Heart left ventricle (tissue), 16 donors: ENCODE results near the gene IGSF8. TPM values are rescaled to one million over a fixed set of nuclear protein-coding genes. Genes with fewer than 3 reads are reported as not detected.
A peak's percentile ranks its signal among the peaks of the same experiment; 100 is the strongest.

Experiments used
- ATAC-seq, 4 donors: fragments of 200-7000 bp; cut with Tn5 transposase; one replicate each; pipeline ENCODE4 v1.9.1; 2020 to 2022; ENCODE audit warnings: moderate library complexity in 4 of 4, mild to moderate bottlenecking in 3 of 4, moderate number of reproducible peaks in 1 of 4
- DNase-seq, 5 donors: peaks; one replicate each; pipeline ENCODE4 v3.0.0-alpha.2; 2020
- H3K27ac ChIP-seq, 12 donors: fragments of 200-600 bp; sonication (generic) in 4 of 12; one replicate each; pipeline versions ENCODE4 v1.5.0 to v1.8.0; 2016 to 2022; ENCODE audit warnings: mild to moderate bottlenecking in 2 of 12
- H3K27me3 ChIP-seq, 9 donors: fragments of 200-600 bp; sonication (generic) in 2 of 9; one replicate each; pipeline versions ENCODE4 v1.5.1 to v1.8.0; 2016 to 2022; ENCODE audit warnings: mild to moderate bottlenecking in 3 of 9
- H3K36me3 ChIP-seq, 9 donors: fragments of 200-600 bp; sonication (generic) in 2 of 9; one replicate each; pipeline versions ENCODE4 v1.5.0 to v1.8.0; 2018 to 2022; ENCODE audit warnings: mild to moderate bottlenecking in 2 of 9
- H3K4me1 ChIP-seq, 12 donors: fragments of 200-600 bp; sonication (generic) in 4 of 12; one replicate each; pipeline versions ENCODE4 v1.5.0 to v1.8.0; 2016 to 2022; ENCODE audit warnings: mild to moderate bottlenecking in 3 of 12
- H3K4me3 ChIP-seq, 12 donors: fragments of 200-600 bp; sonication (generic) in 4 of 12; one replicate each; pipeline versions ENCODE4 v1.5.0 to v1.8.0; 2017 to 2022; ENCODE audit warnings: mild to moderate bottlenecking in 9 of 12, moderate library complexity in 4 of 12
- H3K9me3 ChIP-seq, 12 donors: fragments of 200-600 bp; sonication (generic) in 4 of 12; one replicate each; pipeline versions ENCODE4 v1.5.0 to v1.8.0; 2016 to 2022; ENCODE audit warnings: mild to moderate bottlenecking in 1 of 12
- CTCF ChIP-seq, 12 donors: fragments of 200-600 bp; sonication (generic) in 4 of 12; IDR thresholded peaks; one replicate each; pipeline versions ENCODE4 v1.5.0 to v1.8.0; 2018 to 2022; ENCODE audit warnings: antibody characterized with exemption in 12 of 12, mild to moderate bottlenecking in 5 of 12
- POLR2A ChIP-seq, 2 donors: fragments of 450-650 bp; IDR thresholded peaks; one replicate each; pipeline ENCODE4 v1.6.1; 2017; ENCODE audit warnings: antibody characterized with exemption in 2 of 2, mild to moderate bottlenecking in 2 of 2, moderate library complexity in 2 of 2
- WGBS, 4 donors: extraction: QIAGEN DNeasy Blood & Tissue Kit in 2 of 4; methylation state at CpG; one replicate each; pipeline versions ENCODE4 v1.1.5 to v1.1.7; 2013 to 2018; 5-methylcytosine and 5-hydroxymethylcytosine counted together
- intact Hi-C, 10 donors: fragments of 100-400 bp; cut with DNase I; formaldehyde crosslinking; loops; one replicate each; pipeline versions ENCODE4 v1.11.1 to v1.14.2; 2022
- polyA plus RNA-seq, 2 donors: library from polyadenylated mRNA; stranded (reverse); fragments of 200-250 nt; gene quantifications; one replicate each; pipeline ENCODE4 v1.2.3, GENCODE V29; 2013
- total RNA-seq, 9 donors: library from RNA; depleted of rRNA in 2 of 9; stranded (reverse); fragments of >200 nt in 2 of 9; fragmentation: NEBNext Ultra II Directional in 3 of 9; extraction: Animal tissue kit (Norgen Biotek cat#: 25700) in 3 of 9; gene quantifications; one replicate each; pipeline versions ENCODE4 v1.1.0 to v1.2.4, GENCODE V29; 2016 to 2023
- donor health status: ischemic (EF 13 %, LVEDD 7.1; RV severe dilation, severe dysfunction).
- donor health status: healthy with polysubstance abuse.
- donor health status: DM: no; HTN: yes; CAD: no.
- donor health status: DM: no; HTN: no; CAD: no.
- donor health status: ischemic (EF 25% LVEDD 6.9; RV normal size, moderate dysfunction).
- donor health status: ischemic (EF 25% LVEDD 5.7; RV mildly dilated, moderate dysfunction).
- donor health status: healthy.
- donor health status: DM: yes; HTN: yes; CAD: no.
- donor health status: ischemic (EF 35%, LVEDD 5.7; RV mildly dilated, moderate dysfunction).
- donor health status: nonischemic (EF 11% LVEDD 7.7; RV severe dilation, severe dysfunction).
- donor health status: DM: yes; HTN: yes; CAD: no.
- donor health status: PGD.
- donor health status: ischemic (EF 29% LVEDD 5.4; RV normal size, mild dysfunction).
- donor health status: nonischemic (EF 23%, LVEDD 6.1; RV moderate dilation, normal function).

Gene IGSF8
- total and polyA plus RNA-seq, 11 donors = 15.0 to 49.3 (median 24.8) TPM

GRCh38 chr1:160133990-160134770 is 35.8 kb upstream of the IGSF8 start:
- no peak for DNase-seq
- no peak for ATAC-seq
- Histone ChIP-seq H3K4me1 (peaks cover 0 to 44% (median 17%) of the 10 kb centered on the region in 12 donors), H3K36me3 (peaks cover 0 to 87% (median 52%) of the 10 kb centered on the region in 9 donors), H3K27ac (peak overlapping the region in 5 of 12 donors; percentile 29 to 87 (median 53)), H3K27me3 (no peaks in the 10 kb centered on the region), H3K9me3 (no peaks in the 10 kb centered on the region), H3K4me3 (no peak overlapping the region)
- intact Hi-C loops = loop anchor here in 1 of 10 donors (2.0 kb wide), 1 partner anchor 15 kb away; no protein-coding TSS in a partner anchor
- TF ChIP-seq CTCF (IDR thresholded peaks at IDR 0.05) = no peak
- no peak for TF ChIP-seq POLR2A (IDR thresholded peaks at IDR 0.05)
- 73 to 86% (median 78%) methylated on average over 9 of the region's 9 CpGs for WGBS, 4 donors

- Histone ChIP-seq H3K4me3 (no peak overlapping the region), H3K4me1 (peaks cover 0 to 58% (median 25%) of the 10 kb centered on the region in 12 donors), H3K36me3 (peaks cover 0 to 89% (median 65%) of the 10 kb centered on the region in 9 donors), H3K27me3 (no peaks in the 10 kb centered on the region), H3K9me3 (no peaks in the 10 kb centered on the region), H3K27ac (peak overlapping the region in 11 of 12 donors; percentile 68 to 95 (median 82))
- DNase-seq (peak in 4 of 5 donors; percentile 65 to 91 (median 78)), ATAC-seq (peak; percentile 86 to 92 (median 89))
- TF ChIP-seq POLR2A (IDR thresholded peaks at IDR 0.05) = peak in 1 of 2 donors; percentile 30
- no peak for TF ChIP-seq CTCF (IDR thresholded peaks at IDR 0.05)
- WGBS, 4 donors = 49 to 56% (median 52%) methylated on average over 8 of the region's 8 CpGs
- intact Hi-C loops = loop anchor here in 1 of 10 donors (2.0 kb wide), 1 partner anchor 13 kb away; no protein-coding TSS in a partner anchor
These were observed 33.6 kb upstream of the IGSF8 start for GRCh38 chr1:160131803-160132565.

GRCh38 chr1:160130939-160131338 is 32.5 kb upstream of the IGSF8 start:
- H3K9me3 ChIP-seq = no peaks in the 10 kb centered on the region
- H3K27ac ChIP-seq = peak overlapping the region in 11 of 12 donors; percentile 68 to 95 (median 82)
- 93 to 100% (median 96%) methylated on average over 1 of the region's 1 CpG for WGBS, 4 donors
- no peak overlapping the region for H3K4me3 ChIP-seq
- H3K4me1 ChIP-seq = peaks cover 0 to 61% (median 27%) of the 10 kb centered on the region in 12 donors
- no peaks in the 10 kb centered on the region for H3K27me3 ChIP-seq
- no peak for TF ChIP-seq CTCF (IDR thresholded peaks at IDR 0.05)
- no peak for TF ChIP-seq POLR2A (IDR thresholded peaks at IDR 0.05)
- H3K36me3 ChIP-seq = peaks cover 0 to 90% (median 57%) of the 10 kb centered on the region in 9 donors
- ATAC-seq (no peak), DNase-seq (no peak)
- intact Hi-C loops = no loop called here

GRCh38 chr1:160130486-160130885 is 32.1 kb upstream of the IGSF8 start:
- TF ChIP-seq POLR2A (IDR thresholded peaks at IDR 0.05) = no peak
- no peak for TF ChIP-seq CTCF (IDR thresholded peaks at IDR 0.05)
- 68 to 90% (median 81%) methylated on average over 2 to 5 of the region's 5 CpGs for WGBS, 4 donors
- DNase-seq (peak in 1 of 5 donors; percentile 1), ATAC-seq (no peak)
- intact Hi-C loops = no loop called here
- Histone ChIP-seq H3K36me3 (peaks cover 0 to 90% (median 55%) of the 10 kb centered on the region in 9 donors), H3K9me3 (no peaks in the 10 kb centered on the region), H3K4me1 (peaks cover 0 to 62% (median 29%) of the 10 kb centered on the region in 12 donors), H3K27ac (peak overlapping the region in 10 of 12 donors; percentile 75 to 95 (median 82)), H3K4me3 (no peak overlapping the region), H3K27me3 (no peaks in the 10 kb centered on the region)
